Pancreas (tissue), 10 donors: ENCODE results near the gene E2F8. TPM values are rescaled to one million over a fixed set of nuclear protein-coding genes. Genes with fewer than 3 reads are reported as not detected.

ENCODE experiments used
- ATAC-seq, 4 donors: fragments of 200-7000 bp; cut with Tn5 transposase; one replicate each; pipeline versions ENCODE4 v1.8.0 to v1.9.1; 2020; ENCODE audit warnings: mild to moderate bottlenecking in 4 of 4, moderate library complexity in 4 of 4
- DNase-seq, 6 donors: peaks; one replicate each; pipeline ENCODE4 v3.0.0-alpha.2; 2020
- FAIRE-seq: peaks from 2 replicates; lab custom pipeline; 2012; peaks lifted over from hg19 to GRCh38; lab: Jason Lieb, UNC
- H3K27ac ChIP-seq, 4 donors: fragments of 200-600 bp; sonication (generic); 1 replicate in 3 of 4; 2 replicates in 1 of 4; pipeline versions ENCODE4 v1.5.0 to v1.8.0; 2020
- H3K27me3 ChIP-seq, 4 donors: fragments of 200-600 bp; one replicate each; pipeline ENCODE4 v1.8.0; 2021
- H3K36me3 ChIP-seq, 3 donors: fragments of 200-600 bp; sonication (generic) in 1 of 3; one replicate each; pipeline versions ENCODE4 v1.5.0 to v1.8.0; 2020 to 2021
- H3K4me1 ChIP-seq, 3 donors: fragments of 200-600 bp; one replicate each; pipeline ENCODE4 v1.8.0; 2021
- H3K4me3 ChIP-seq, 4 donors: fragments of 200-600 bp; sonication (generic) in 2 of 4; one replicate each; pipeline versions ENCODE4 v1.5.0 to v1.8.0; 2020 to 2021
- H3K9me3 ChIP-seq, 4 donors: fragments of 200-600 bp; one replicate each; pipeline ENCODE4 v1.8.0; 2021
- CTCF ChIP-seq, 4 donors: fragments of 200-600 bp; sonication (generic) in 3 of 4; IDR thresholded peaks; one replicate each; pipeline versions ENCODE4 v1.5.0 to v1.8.0; 2021; ENCODE audit warnings: antibody characterized with exemption in 4 of 4
- WGBS, 2 donors: extraction: QIAGEN DNeasy Blood & Tissue Kit; methylation state at CpG; one replicate each; pipeline ENCODE4 v1.1.7; 2013; 5-methylcytosine and 5-hydroxymethylcytosine counted together
- intact Hi-C, 3 donors: fragments of 100-400 bp; cut with DNase I; formaldehyde crosslinking; loops; one replicate each; pipeline versions ENCODE4 v1.11.1 to v1.14.2; 2022
- polyA plus RNA-seq, 2 donors: library from polyadenylated mRNA; stranded (reverse); fragments of 200-250 nt; gene quantifications; one replicate each; pipeline ENCODE4 v1.2.3, GENCODE V29; 2013
- total RNA-seq, 6 donors: library from RNA; stranded (reverse); fragmentation: NEBNext Ultra II Directional in 4 of 6; extraction: Animal tissue kit (Norgen Biotek cat#: 25700) in 4 of 6; gene quantifications; one replicate each; pipeline versions ENCODE4 v1.2.1 to v1.2.4, GENCODE V29; 2021 to 2023
- donor health status: healthy with polysubstance abuse.
- donor health status: DM: no; HTN: no; CAD: no; lungs with moderate emphysema.
- donor health status: DM: no; HTN: no; CAD: no.
- donor health status: control.
- donor health status: control.
- donor health status: Bipolar disorder and iron deficiency.
- donor health status: DM: yes; HTN: yes; CAD: no.
- donor health status: DM: no; HTN: no; CAD: no.
- donor health status: DM: no; HTN: no; CAD: no.
- donor health status: DM: yes; HTN: yes; CAD: no.

E2F8 gene
- total and polyA plus RNA-seq, 8 donors, result 0.06 to 0.44 (median 0.15) TPM; not detected in 5

GRCh38 chr11:19209617-19210370, 31.0 kb downstream of the E2F8 start:
- ATAC-seq (no peak), FAIRE-seq (no peak), DNase-seq (no peak)
- Histone ChIP-seq H3K9me3 (no peaks in the 10 kb centered on the region), H3K36me3 (no peaks in the 10 kb centered on the region), H3K27me3 (no peaks in the 10 kb centered on the region), H3K4me1 (no peaks in the 10 kb centered on the region), H3K27ac (no peak overlapping the region), H3K4me3 (no peak overlapping the region)
- intact Hi-C loops, result no loop called here
- 36 to 53% methylated on average over 4 of the region's 4 CpGs for WGBS, 2 donors
- no peak for TF ChIP-seq CTCF (IDR thresholded peaks at IDR 0.05)

GRCh38 chr11:19208959-19209546, 31.7 kb downstream of the E2F8 start:
- Histone ChIP-seq H3K36me3 (no peaks in the 10 kb centered on the region), H3K4me1 (no peaks in the 10 kb centered on the region), H3K9me3 (no peaks in the 10 kb centered on the region), H3K27ac (no peak overlapping the region), H3K4me3 (no peak overlapping the region), H3K27me3 (no peaks in the 10 kb centered on the region)
- no peak for TF ChIP-seq CTCF (IDR thresholded peaks at IDR 0.05)
- DNase-seq (no peak), ATAC-seq (no peak), FAIRE-seq (no peak)
- intact Hi-C loops, result no loop called here
- WGBS, 2 donors, result 45 to 47% methylated on average over 3 of the region's 3 CpGs

GRCh38 chr11:19208181-19208580, 32.6 kb downstream of the E2F8 start:
- intact Hi-C loops, result no loop called here
- no peak overlapping the region for H3K4me3 ChIP-seq
- no peaks in the 10 kb centered on the region for H3K27me3 ChIP-seq

GRCh38 chr11:19204836-19205235, 35.9 kb downstream of the E2F8 start:
- no peaks in the 10 kb centered on the region for H3K4me1 ChIP-seq
- intact Hi-C loops, result no loop called here
- H3K27me3 ChIP-seq, result no peaks in the 10 kb centered on the region
- no peak for ATAC-seq
- H3K4me3 ChIP-seq, result no peak overlapping the region
- 77 to 86% methylated on average over 5 of the region's 5 CpGs for WGBS, 2 donors
- FAIRE-seq, result no peak
- H3K27ac ChIP-seq, result no peak overlapping the region
- TF ChIP-seq CTCF (IDR thresholded peaks at IDR 0.05), result no peak
- no peaks in the 10 kb centered on the region for H3K36me3 ChIP-seq
- no peaks in the 10 kb centered on the region for H3K9me3 ChIP-seq
- DNase-seq, result no peak

More at GRCh38 chr11:19208181-19208580, 32.6 kb downstream of the E2F8 start:
- no peaks in the 10 kb centered on the region for H3K9me3 ChIP-seq
- no peak for ATAC-seq
- DNase-seq, result no peak
- H3K36me3 ChIP-seq, result no peaks in the 10 kb centered on the region
- H3K27ac ChIP-seq, result no peak overlapping the region
- no peak for FAIRE-seq
- no peaks in the 10 kb centered on the region for H3K4me1 ChIP-seq
- no peak for TF ChIP-seq CTCF (IDR thresholded peaks at IDR 0.05)
- 90 to 95% methylated on average over 2 of the region's 2 CpGs for WGBS, 2 donors
